CD4-positive, alpha-beta memory T cell (primary cell): Measurements from ENCODE around the gene ZNF658. TPM values are rescaled to one million over a fixed set of nuclear protein-coding genes. Genes with fewer than 3 reads are reported as not detected.
"Not testable (repeated sequence)": the region's sequence is repeated elsewhere in the genome, so short reads cannot be mapped to it uniquely, and the experiment has no call there.

Experiments used
- CTCF ChIA-PET: fragments of 350-600 bp; sonication (Branson Sonifier 250); formaldehyde crosslinking; loops from one replicate; lab custom pipeline; 2021; ENCODE audit warnings: inconsistent platforms; ENCODE audit not compliant: partially characterized antibody; lab: Charles Lee
- POLR2A ChIA-PET: fragments of 350-600 bp; sonication (Branson Sonifier 250); formaldehyde crosslinking; loops from one replicate; lab custom pipeline; 2021; ENCODE audit not compliant: partially characterized antibody; lab: Charles Lee
- DNase-seq, 5 donors: peaks; one replicate each; pipeline versions ENCODE4 v3.0.0 to v3.0.0-alpha.2; 2020 to 2022; ENCODE audit warnings: mixed read lengths in 1 of 5
- H3K27ac ChIP-seq: one replicate; pipeline ENCODE4 v1.7.0; 2013; ENCODE audit warnings: low read depth, low read length
- H3K27me3 ChIP-seq: 2 replicates; pipeline ENCODE4 v1.7.0; 2013; ENCODE audit warnings: mild to moderate bottlenecking, low read length, moderate library complexity; ENCODE audit not compliant: insufficient read depth
- H3K36me3 ChIP-seq: 2 replicates; pipeline ENCODE4 v1.7.0; 2013; ENCODE audit warnings: mild to moderate bottlenecking, low read length, moderate library complexity; ENCODE audit not compliant: insufficient read depth
- H3K4me1 ChIP-seq: 2 replicates; pipeline ENCODE4 v1.7.0; 2013; ENCODE audit warnings: mild to moderate bottlenecking, low read length, moderate library complexity; ENCODE audit not compliant: insufficient read depth
- H3K4me3 ChIP-seq, 2 donors: one replicate each; pipeline ENCODE4 v1.7.0; 2013; ENCODE audit warnings: low read length in 2 of 2, mild to moderate bottlenecking in 1 of 2
- H3K9me3 ChIP-seq, 2 donors: one replicate each; pipeline ENCODE4 v1.7.0; 2013; ENCODE audit warnings: low read length in 2 of 2, control low read depth in 1 of 2; ENCODE audit not compliant: control insufficient read depth in 1 of 2
- H3K27ac Mint-ChIP-seq, 7 donors: one replicate each; pipeline ENCODE4 v1.8.0; 2020 to 2021; ENCODE audit warnings: mixed read lengths in 7 of 7, mild to moderate bottlenecking in 6 of 7, inconsistent platforms in 3 of 7, moderate library complexity in 3 of 7
- H3K27me3 Mint-ChIP-seq, 2 donors: one replicate each; pipeline ENCODE4 v1.8.0; 2020 to 2021; ENCODE audit warnings: mixed read lengths in 2 of 2
- H3K36me3 Mint-ChIP-seq, 2 donors: one replicate each; pipeline ENCODE4 v1.8.0; 2020 to 2021; ENCODE audit warnings: mixed read lengths in 2 of 2, inconsistent platforms in 1 of 2, mild to moderate bottlenecking in 1 of 2
- H3K4me1 Mint-ChIP-seq, 4 donors: one replicate each; pipeline ENCODE4 v1.8.0; 2020 to 2021; ENCODE audit warnings: mixed read lengths in 4 of 4, mild to moderate bottlenecking in 1 of 4
- H3K4me3 Mint-ChIP-seq, 8 donors: one replicate each; pipeline ENCODE4 v1.8.0; 2020 to 2021; ENCODE audit warnings: mixed read lengths in 8 of 8, mild to moderate bottlenecking in 7 of 8, moderate library complexity in 6 of 8, inconsistent platforms in 3 of 8
- H3K9me3 Mint-ChIP-seq, 8 donors: one replicate each; pipeline ENCODE4 v1.8.0; 2020 to 2021; ENCODE audit warnings: mixed read lengths in 8 of 8, mild to moderate bottlenecking in 5 of 8, inconsistent platforms in 3 of 8, moderate library complexity in 1 of 8
- intact Hi-C: fragments of 100-400 bp; cut with micrococcal nuclease; formaldehyde crosslinking; loops from one replicate; pipeline ENCODE4 v1.15.1; 2023
- polyA plus RNA-seq, 2 donors: library from polyadenylated mRNA; unstranded; fragments of 300-500 nt; fragmentation: Illumina TruSeq; gene quantifications; one replicate each; pipeline ENCODE4 v1.2.3, GENCODE V29; 2021
- total RNA-seq, 2 experiments: library from RNA; stranded (reverse); gene quantifications; one replicate each; pipeline ENCODE4 v1.2.3, GENCODE V29; 2021

ZNF658 gene
- total RNA-seq (10 to 100 TPM; 10.2 to 11.1 TPM), polyA plus RNA-seq (1 to 10 TPM; 1.3 to 3.0 TPM)

GRCh38 chr9:66900490-66901131, at the start of gene ZNF658:
Gene ZNF658, plus strand, starts transcription at chr9:66900725. Its CDS starts 2,837 bp downstream, at chr9:66903562.
- POLR2A ChIA-PET, CTCF ChIA-PET, H3K27me3 Mint-ChIP-seq, H3K9me3 ChIP-seq, H3K27ac ChIP-seq, H3K36me3 Mint-ChIP-seq, H3K9me3 Mint-ChIP-seq, H3K4me1 ChIP-seq, H3K27me3 ChIP-seq, intact Hi-C loops, H3K36me3 ChIP-seq: not testable (repeated sequence)
- H3K27ac Mint-ChIP-seq: peak within 1 kb of the TSS; percentile 58 to 93 (median 90)
- peak within 1 kb of the TSS; percentile 96 to 100 (median 98) for H3K4me3 Mint-ChIP-seq
- H3K4me3 ChIP-seq: peak within 1 kb of the TSS in 1 of 2 donors; percentile 45
- DNase-seq: peak; percentile 46 to 63 (median 63)
- H3K4me1 Mint-ChIP-seq: peaks cover 4 to 13% (median 8%) of the 10 kb centered on the region in 4 donors

DNA sequence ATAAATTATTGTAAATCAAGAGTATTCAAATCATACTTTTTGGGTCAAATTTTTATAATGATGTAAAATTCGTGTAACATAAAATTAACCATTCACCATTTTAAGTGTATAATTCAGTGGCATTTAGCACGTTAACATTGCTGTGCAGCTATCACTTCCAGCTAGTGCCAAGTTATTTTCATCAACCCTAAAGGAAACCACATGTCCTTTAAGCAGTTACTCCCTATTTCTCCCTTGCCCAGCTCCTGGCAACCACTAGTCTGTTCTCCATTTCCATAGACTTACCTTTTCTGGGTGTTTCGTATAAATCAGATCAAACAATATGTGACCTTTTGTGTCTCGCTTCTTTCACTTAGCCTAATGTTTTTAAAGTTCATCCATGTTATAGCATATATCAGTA, 38.8 kb upstream of the ZNF658 start:
- intact Hi-C loops, DNase-seq, H3K9me3 Mint-ChIP-seq, H3K4me1 ChIP-seq, CTCF ChIA-PET, H3K4me3 ChIP-seq, H3K9me3 ChIP-seq, H3K36me3 ChIP-seq, H3K4me1 Mint-ChIP-seq, H3K27ac ChIP-seq, H3K27ac Mint-ChIP-seq, H3K27me3 Mint-ChIP-seq, H3K36me3 Mint-ChIP-seq, H3K27me3 ChIP-seq, POLR2A ChIA-PET, H3K4me3 Mint-ChIP-seq: not testable (repeated sequence)

DNA sequence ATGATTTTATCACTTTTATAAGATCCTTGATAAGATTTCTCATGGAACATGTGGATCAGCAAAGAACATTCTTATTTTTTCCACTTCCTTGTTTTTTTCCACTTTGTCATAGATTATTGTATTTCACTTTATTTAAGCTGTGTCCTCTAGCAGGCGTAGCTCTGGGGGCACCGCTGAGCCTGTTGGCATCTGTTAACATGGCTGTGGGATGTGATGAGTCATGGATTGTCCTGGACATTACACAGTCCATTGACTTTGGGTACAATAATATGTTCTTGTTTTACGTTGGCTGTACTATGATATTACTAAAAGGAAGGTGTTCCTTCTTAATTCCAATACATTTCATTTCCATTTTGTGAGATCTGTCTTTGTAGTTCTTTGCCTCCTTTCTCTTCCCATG, 31.9 kb upstream of the ZNF658 start:
- H3K36me3 Mint-ChIP-seq, H3K27me3 ChIP-seq, intact Hi-C loops, H3K4me1 Mint-ChIP-seq, H3K9me3 ChIP-seq, H3K36me3 ChIP-seq, CTCF ChIA-PET, H3K4me3 ChIP-seq, DNase-seq, H3K27ac ChIP-seq, H3K27ac Mint-ChIP-seq, H3K4me1 ChIP-seq, POLR2A ChIA-PET, H3K9me3 Mint-ChIP-seq, H3K27me3 Mint-ChIP-seq, H3K4me3 Mint-ChIP-seq: not testable (repeated sequence)

DNA sequence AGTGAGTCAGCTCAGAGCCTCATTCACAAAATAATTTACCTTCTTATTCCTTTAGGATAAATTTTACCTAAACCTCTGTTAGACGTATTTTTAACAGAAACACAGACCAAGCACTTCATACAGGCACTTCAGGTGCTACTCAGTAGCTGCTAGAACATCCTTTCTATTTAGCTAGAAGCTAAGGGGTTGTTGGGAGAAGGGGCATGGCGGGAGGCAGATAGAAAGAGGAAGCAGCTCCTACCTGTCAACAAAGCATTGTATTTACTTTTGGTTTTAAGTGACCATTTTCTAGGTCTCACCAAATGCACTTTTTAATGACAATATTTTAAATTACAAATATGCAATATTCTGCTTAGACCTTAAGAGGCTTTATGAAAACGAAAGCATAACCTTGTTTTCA, 19.9 kb upstream of the ZNF658 start:
- intact Hi-C loops, H3K27me3 ChIP-seq, H3K4me3 Mint-ChIP-seq, H3K9me3 ChIP-seq, H3K4me1 Mint-ChIP-seq, POLR2A ChIA-PET, H3K36me3 ChIP-seq, H3K4me1 ChIP-seq, H3K27ac ChIP-seq, H3K27me3 Mint-ChIP-seq, H3K4me3 ChIP-seq, CTCF ChIA-PET, H3K9me3 Mint-ChIP-seq, DNase-seq, H3K27ac Mint-ChIP-seq, H3K36me3 Mint-ChIP-seq: not testable (repeated sequence)

GRCh38 chr9:66881847-66882246, 18.7 kb upstream of the ZNF658 start:
- H3K9me3 ChIP-seq, H3K4me3 ChIP-seq, H3K27me3 ChIP-seq, H3K9me3 Mint-ChIP-seq, H3K27ac Mint-ChIP-seq, H3K36me3 Mint-ChIP-seq, intact Hi-C loops, H3K36me3 ChIP-seq, DNase-seq, H3K4me3 Mint-ChIP-seq, H3K27me3 Mint-ChIP-seq, CTCF ChIA-PET, H3K4me1 ChIP-seq, POLR2A ChIA-PET, H3K27ac ChIP-seq, H3K4me1 Mint-ChIP-seq: not testable (repeated sequence)

DNA sequence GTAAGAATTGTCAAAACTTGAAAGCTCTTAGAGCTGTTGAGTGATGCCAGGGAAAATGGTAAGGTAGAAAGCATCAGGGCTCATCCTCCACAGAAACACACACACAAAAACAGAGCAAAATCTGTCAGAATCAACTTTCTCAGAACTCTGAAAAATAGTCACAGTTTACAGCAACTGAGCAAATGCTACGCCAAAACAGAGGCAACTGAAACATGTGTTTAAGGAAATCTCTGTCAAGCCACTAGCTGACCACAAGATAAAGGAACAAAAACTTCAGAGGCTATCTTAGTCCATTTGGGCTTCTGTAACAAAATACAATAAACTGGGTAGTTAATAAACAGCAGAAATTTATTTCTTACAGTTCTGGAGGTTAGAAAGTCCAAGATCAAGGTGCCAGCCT, 10.2 kb upstream of the ZNF658 start:
- H3K27ac ChIP-seq, CTCF ChIA-PET, H3K4me3 Mint-ChIP-seq, POLR2A ChIA-PET, H3K4me1 ChIP-seq, H3K36me3 ChIP-seq, H3K4me3 ChIP-seq, H3K9me3 Mint-ChIP-seq, H3K27ac Mint-ChIP-seq, H3K36me3 Mint-ChIP-seq, H3K9me3 ChIP-seq, H3K27me3 Mint-ChIP-seq, H3K27me3 ChIP-seq, intact Hi-C loops, DNase-seq, H3K4me1 Mint-ChIP-seq: not testable (repeated sequence)

GRCh38 chr9:66901141-66901540, 616 bp downstream of the ZNF658 start:
- H3K36me3 Mint-ChIP-seq, H3K9me3 ChIP-seq, H3K36me3 ChIP-seq, H3K9me3 Mint-ChIP-seq, H3K27me3 Mint-ChIP-seq, H3K4me1 ChIP-seq, H3K27me3 ChIP-seq, CTCF ChIA-PET, DNase-seq, intact Hi-C loops, H3K27ac ChIP-seq, POLR2A ChIA-PET: not testable (repeated sequence)
- Mint-ChIP-seq H3K4me3 (peak overlapping the region; percentile 96 to 100 (median 98)), H3K4me1 (peaks cover 4 to 13% (median 8%) of the 10 kb centered on the region in 4 donors), H3K27ac (peak overlapping the region in 3 of 7 donors; percentile 36 to 59 (median 57))
- peak overlapping the region in 1 of 2 donors; percentile 45 for H3K4me3 ChIP-seq

GRCh38 chr9:66909560-66909959, 9.0 kb downstream of the ZNF658 start:
- H3K4me1 Mint-ChIP-seq, CTCF ChIA-PET, H3K9me3 ChIP-seq, H3K4me1 ChIP-seq, H3K27me3 Mint-ChIP-seq, H3K4me3 ChIP-seq, H3K27ac Mint-ChIP-seq, H3K9me3 Mint-ChIP-seq, H3K36me3 ChIP-seq, H3K27me3 ChIP-seq, POLR2A ChIA-PET, H3K4me3 Mint-ChIP-seq, intact Hi-C loops, H3K27ac ChIP-seq, DNase-seq: not testable (repeated sequence)
- peaks cover 3 to 15% of the 10 kb centered on the region in 2 donors for H3K36me3 Mint-ChIP-seq
